Measurements from ENCODE around the gene NMBR.

The NMBR gene

GRCh38 chr6:142051404-142051803, 95.5 kb downstream of the NMBR start:
- no peak overlapping the region for H3K4me3 ChIP-seq (ENCODE audit: low read length)
- H3K9me3 ChIP-seq (replicated peaks; ENCODE audit: insufficient read depth, low read length): no peaks in the 10 kb centered on the region
- no peaks in the 10 kb centered on the region for H3K27me3 ChIP-seq (replicated peaks; ENCODE audit: insufficient read depth, low read length)
- H3K4me1 ChIP-seq (ENCODE audit: low read length): no peaks in the 10 kb centered on the region
- no peak for DNase-seq
- H3K9me2 ChIP-seq (replicated peaks; ENCODE audit: insufficient read depth, low read length): no peaks in the 10 kb centered on the region
- H3K36me3 ChIP-seq (replicated peaks; ENCODE audit: insufficient read depth, low read length): no peaks in the 10 kb centered on the region
- TF ChIP-seq, protein P1, sequence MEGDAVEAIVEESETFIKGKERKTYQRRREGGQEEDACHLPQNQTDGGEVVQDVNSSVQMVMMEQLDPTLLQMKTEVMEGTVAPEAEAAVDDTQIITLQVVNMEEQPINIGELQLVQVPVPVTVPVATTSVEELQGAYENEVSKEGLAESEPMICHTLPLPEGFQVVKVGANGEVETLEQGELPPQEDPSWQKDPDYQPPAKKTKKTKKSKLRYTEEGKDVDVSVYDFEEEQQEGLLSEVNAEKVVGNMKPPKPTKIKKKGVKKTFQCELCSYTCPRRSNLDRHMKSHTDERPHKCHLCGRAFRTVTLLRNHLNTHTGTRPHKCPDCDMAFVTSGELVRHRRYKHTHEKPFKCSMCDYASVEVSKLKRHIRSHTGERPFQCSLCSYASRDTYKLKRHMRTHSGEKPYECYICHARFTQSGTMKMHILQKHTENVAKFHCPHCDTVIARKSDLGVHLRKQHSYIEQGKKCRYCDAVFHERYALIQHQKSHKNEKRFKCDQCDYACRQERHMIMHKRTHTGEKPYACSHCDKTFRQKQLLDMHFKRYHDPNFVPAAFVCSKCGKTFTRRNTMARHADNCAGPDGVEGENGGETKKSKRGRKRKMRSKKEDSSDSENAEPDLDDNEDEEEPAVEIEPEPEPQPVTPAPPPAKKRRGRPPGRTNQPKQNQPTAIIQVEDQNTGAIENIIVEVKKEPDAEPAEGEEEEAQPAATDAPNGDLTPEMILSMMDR (IDR thresholded peaks at IDR 0.05; ENCODE audit: low read length): no peak
- TF ChIP-seq EZH2 (optimal IDR thresholded peaks at IDR 0.05; ENCODE audit: low read depth, low read length) (no peak), EZH2phosphoT487 (IDR thresholded peaks at IDR 0.05; ENCODE audit: low read length) (no peak)
- H3K9ac ChIP-seq (ENCODE audit: low read length): no peak overlapping the region
- no peaks in the 10 kb centered on the region for H3F3A ChIP-seq (ENCODE audit: insufficient read depth, low read length)
- no peak overlapping the region for H2AFZ ChIP-seq (ENCODE audit: low read length)
- H4K20me1 ChIP-seq (ENCODE audit: insufficient read depth, low read length): no peaks in the 10 kb centered on the region
- H3K27ac ChIP-seq (ENCODE audit: low read length): no peak overlapping the region
- no peak overlapping the region for H3K4me2 ChIP-seq (ENCODE audit: low read depth, low read length)
- H3K79me2 ChIP-seq (ENCODE audit: low read length): no peaks in the 10 kb centered on the region

- Histone ChIP-seq H3K27me3 (replicated peaks; ENCODE audit: insufficient read depth, low read length) (no peaks in the 10 kb centered on the region), H3K4me3 (ENCODE audit: low read length) (no peak overlapping the region), H3K4me2 (ENCODE audit: low read depth, low read length) (no peak overlapping the region)
These were observed 98.3 kb downstream of the NMBR start for GRCh38 chr6:142048593-142048980.

GRCh38 chr6:142047934-142048592, 98.9 kb downstream of the NMBR start:
- Histone ChIP-seq H3K27me3 (replicated peaks; ENCODE audit: insufficient read depth, low read length) (no peaks in the 10 kb centered on the region), H3K4me1 (ENCODE audit: low read length) (no peaks in the 10 kb centered on the region), H3F3A (ENCODE audit: insufficient read depth, low read length) (no peaks in the 10 kb centered on the region), H3K4me2 (ENCODE audit: low read depth, low read length) (no peak overlapping the region), H2AFZ (ENCODE audit: low read length) (no peak overlapping the region), H3K9me2 (replicated peaks; ENCODE audit: insufficient read depth, low read length) (no peaks in the 10 kb centered on the region), H3K9me3 (replicated peaks; ENCODE audit: insufficient read depth, low read length) (no peaks in the 10 kb centered on the region), H3K79me2 (ENCODE audit: low read length) (no peaks in the 10 kb centered on the region), H3K27ac (ENCODE audit: low read length) (no peak overlapping the region), H3K36me3 (replicated peaks; ENCODE audit: insufficient read depth, low read length) (no peaks in the 10 kb centered on the region), H3K4me3 (ENCODE audit: low read length) (no peak overlapping the region), H3K9ac (ENCODE audit: low read length) (no peak overlapping the region), H4K20me1 (ENCODE audit: insufficient read depth, low read length) (no peaks in the 10 kb centered on the region)
- no peak for DNase-seq
- no peak for TF ChIP-seq EZH2phosphoT487 (IDR thresholded peaks at IDR 0.05; ENCODE audit: low read length)
- no peak for TF ChIP-seq EZH2 (optimal IDR thresholded peaks at IDR 0.05; ENCODE audit: low read depth, low read length)
- TF ChIP-seq, protein P1 (IDR thresholded peaks at IDR 0.05; ENCODE audit: low read length): no peak

More at GRCh38 chr6:142048593-142048980, 98.3 kb downstream of the NMBR start:
- Histone ChIP-seq H3K79me2 (ENCODE audit: low read length) (no peaks in the 10 kb centered on the region), H4K20me1 (ENCODE audit: insufficient read depth, low read length) (no peaks in the 10 kb centered on the region), H3K27ac (ENCODE audit: low read length) (no peak overlapping the region), H2AFZ (ENCODE audit: low read length) (no peak overlapping the region), H3K9me2 (replicated peaks; ENCODE audit: insufficient read depth, low read length) (no peaks in the 10 kb centered on the region), H3K9ac (ENCODE audit: low read length) (no peak overlapping the region), H3K36me3 (replicated peaks; ENCODE audit: insufficient read depth, low read length) (no peaks in the 10 kb centered on the region), H3K4me1 (ENCODE audit: low read length) (no peaks in the 10 kb centered on the region), H3F3A (ENCODE audit: insufficient read depth, low read length) (no peaks in the 10 kb centered on the region), H3K9me3 (replicated peaks; ENCODE audit: insufficient read depth, low read length) (no peaks in the 10 kb centered on the region)
- no peak for DNase-seq
- no peak for TF ChIP-seq EZH2phosphoT487 (IDR thresholded peaks at IDR 0.05; ENCODE audit: low read length)
- TF ChIP-seq, protein P1 (IDR thresholded peaks at IDR 0.05; ENCODE audit: low read length): no peak
- no peak for TF ChIP-seq EZH2 (optimal IDR thresholded peaks at IDR 0.05; ENCODE audit: low read depth, low read length)
